HepG2 (cell line): ENCODE results near the gene COX18. TPM values are rescaled to one million over a fixed set of nuclear protein-coding genes. Genes with fewer than 3 reads are reported as not detected.

Experiments
- ATF1 ChIP-seq: IDR thresholded peaks from 2 replicates; pipeline ENCODE4 v1.6.1; 2016; ENCODE audit warnings: mild to moderate bottlenecking, control low read depth
- BATF2 ChIP-seq: sonication (generic); formaldehyde crosslinking; IDR thresholded peaks from 2 replicates; pipeline ENCODE4 v1.8.0; 2022; ENCODE audit warnings: mild to moderate bottlenecking, missing genetic modification reagents, moderate library complexity
- FOXJ3 ChIP-seq: sonication (generic); formaldehyde crosslinking; IDR thresholded peaks from 2 replicates; pipeline ENCODE4 v1.4.0; 2020; ENCODE audit warnings: missing genetic modification reagents, mild to moderate bottlenecking, borderline replicate concordance
- GZF1 ChIP-seq: sonication (generic); formaldehyde crosslinking; IDR thresholded peaks from 2 replicates; pipeline ENCODE4 v1.5.1; 2020; ENCODE audit warnings: mild to moderate bottlenecking, missing genetic modification reagents
- HDAC6 ChIP-seq: fragments of 200-600 bp; sonication (generic); IDR thresholded peaks from 2 replicates; pipeline ENCODE4 v1.7.0; 2017; ENCODE audit warnings: mild to moderate bottlenecking, antibody characterized with exemption, low read length, low read depth
- POGZ ChIP-seq: sonication (generic); formaldehyde crosslinking; IDR thresholded peaks from 2 replicates; pipeline ENCODE4 v1.4.0; 2020; ENCODE audit warnings: mild to moderate bottlenecking, missing genetic modification reagents
- SMC3 ChIP-seq: IDR thresholded peaks from 2 replicates; pipeline ENCODE4 v1.6.1; 2011; ENCODE audit warnings: low read length, improper control_type of control experiment
- ZBTB26 ChIP-seq: IDR thresholded peaks from 2 replicates; pipeline ENCODE4 v1.6.1; 2016; ENCODE audit warnings: missing compliant biosample characterization, missing genetic modification reagents, borderline replicate concordance
- ZNF251 ChIP-seq: sonication (generic); formaldehyde crosslinking; IDR thresholded peaks from 2 replicates; pipeline ENCODE4 v1.9.0; 2021; ENCODE audit warnings: mild to moderate bottlenecking, missing genetic modification reagents
- ZNF329 ChIP-seq: sonication (generic); formaldehyde crosslinking; IDR thresholded peaks from 2 replicates; pipeline ENCODE4 v1.9.0; 2021; ENCODE audit warnings: low read depth, mild to moderate bottlenecking, missing genetic modification reagents
- ZNF468 ChIP-seq: sonication (generic); formaldehyde crosslinking; IDR thresholded peaks from 2 replicates; pipeline ENCODE4 v1.8.0; 2022; ENCODE audit warnings: mild to moderate bottlenecking, moderate library complexity, missing genetic modification reagents
- ZNF569 ChIP-seq: sonication (generic); formaldehyde crosslinking; IDR thresholded peaks from 2 replicates; pipeline ENCODE4 v1.5.0; 2020; ENCODE audit warnings: mild to moderate bottlenecking, missing genetic modification reagents, moderate library complexity, borderline replicate concordance
- ZNF614 ChIP-seq: IDR thresholded peaks from 2 replicates; pipeline ENCODE4 v1.6.1; 2018; ENCODE audit warnings: missing biosample characterization, missing genetic modification reagents, inconsistent platforms, borderline replicate concordance
- ZNF629 ChIP-seq: sonication (generic); formaldehyde crosslinking; conservative IDR thresholded peaks from 2 replicates; pipeline ENCODE4 v1.5.0; 2020; ENCODE audit warnings: missing genetic modification reagents
- ZNF720 ChIP-seq: sonication (generic); formaldehyde crosslinking; IDR thresholded peaks from 2 replicates; pipeline ENCODE4 v1.4.0; 2020; ENCODE audit warnings: missing genetic modification reagents
- polyA plus RNA-seq, 8 experiments: library from polyadenylated mRNA; depleted of rRNA in 3 of 8; stranded (reverse) in 7 of 8; unstranded in 1 of 8; fragments of >200 nt; fragmentation: Illumina TruSeq in 4 of 8; extraction: Trizol in 4 of 8; gene quantifications; 2 replicates each; pipeline versions ENCODE4 v1.2.1 to v1.2.3, GENCODE V29; 2011 to 2016; ENCODE audit warnings: low read depth in 4 of 8, missing spikeins in 1 of 8, mixed read lengths in 1 of 8; ENCODE audit not compliant: insufficient read depth in 1 of 8
- total RNA-seq, 5 experiments: library from RNA; depleted of rRNA; stranded (reverse); fragments of >200 nt; fragmentation: Illumina TruSeq; extraction: Trizol; gene quantifications; 2 replicates each; pipeline ENCODE4 v1.2.3, GENCODE V29; 2016; ENCODE audit warnings: low read depth in 1 of 5
- TF ChIP-seq, protein P1 (sequence below): sonication (generic); formaldehyde crosslinking; IDR thresholded peaks from 2 replicates; pipeline ENCODE4 v1.8.0; 2022; ENCODE audit warnings: mild to moderate bottlenecking, missing genetic modification reagents; ENCODE audit not compliant: insufficient replicate concordance
- TF ChIP-seq, protein P2 (sequence below): sonication (generic); formaldehyde crosslinking; IDR thresholded peaks from 2 replicates; pipeline ENCODE4 v1.4.0; 2020; ENCODE audit warnings: mild to moderate bottlenecking, missing genetic modification reagents
- TF ChIP-seq, protein P3 (sequence below): sonication (generic); formaldehyde crosslinking; IDR thresholded peaks from 2 replicates; pipeline ENCODE4 v1.4.0; 2020; ENCODE audit warnings: missing genetic modification reagents
- TF ChIP-seq, protein P4 (sequence below): sonication (generic); formaldehyde crosslinking; IDR thresholded peaks from 2 replicates; pipeline ENCODE4 v1.4.0; 2020; ENCODE audit warnings: low read depth, missing genetic modification reagents

Gene COX18
- total and polyA plus RNA-seq, 2 of the 13 experiments (the other 11 are each of a cell fraction or from before 2014, with no cell fraction given) = 8.7 to 21.3 TPM

DNA sequence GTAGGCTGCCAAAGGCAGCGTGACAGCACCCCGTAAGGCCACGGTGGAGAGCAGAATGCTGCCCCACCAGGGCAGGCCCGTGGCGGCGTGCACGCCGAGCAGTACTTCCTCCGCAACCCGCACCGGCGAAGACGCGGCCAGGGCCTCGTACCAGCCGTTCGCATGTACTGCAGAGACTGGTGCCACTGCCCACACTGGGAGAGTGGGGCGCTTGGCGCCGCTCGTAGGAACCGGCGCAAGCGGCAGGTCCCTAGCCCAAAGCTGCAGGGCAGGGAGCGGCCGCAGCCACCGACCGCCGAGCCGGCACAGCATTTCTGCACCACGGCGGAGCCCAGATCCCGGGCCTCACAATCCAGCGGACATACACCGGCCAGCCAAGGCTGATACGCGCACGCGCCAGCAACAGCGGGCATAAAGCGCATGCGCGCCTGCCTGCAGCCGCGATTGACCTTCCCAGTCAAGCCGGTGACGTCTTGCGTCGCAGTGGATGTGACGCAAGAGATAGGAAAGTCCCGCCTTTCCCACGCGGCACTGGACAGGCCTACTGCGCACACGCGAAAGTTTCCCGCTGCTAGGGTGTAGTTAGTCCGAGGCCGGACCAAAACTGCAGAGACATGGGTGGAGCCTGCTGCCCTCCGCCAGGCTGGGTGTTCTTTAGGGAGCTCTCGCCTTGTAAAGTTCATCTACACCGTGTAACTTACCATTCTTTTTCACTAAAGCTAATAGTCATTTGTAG lies at the start of gene COX18 (continued):
- TF ChIP-seq ZNF629 (0 out of 2 replicates have a peak, but pooled peaks have one; percentile 16), ZNF614 (CRISPR knock-in tag) (peak; percentile 74), ZNF720 (no peak), GZF1 (CRISPR knock-in tag) (peak; percentile 57; the same call in 1 of the 2 replicates), ZBTB26 (CRISPR knock-in tag) (0 out of 2 replicates have a peak, but pooled peaks have one; percentile 33), ZNF468 (no peak), HDAC6 (no peak), ATF1 (peak; percentile 97), SMC3 (no peak), FOXJ3 (CRISPR knock-in tag) (peak; percentile 15; the same call in 1 of the 2 replicates), ZNF329 (CRISPR knock-in tag) (peak; percentile 83; the same call in 1 of the 2 replicates), BATF2 (peak; percentile 85), POGZ (CRISPR knock-in tag) (peak; percentile 97), ZNF251 (CRISPR knock-in tag) (no peak), ZNF569 (CRISPR knock-in tag) (0 out of 2 replicates have a peak, but pooled peaks have one; percentile 79)
- TF ChIP-seq, protein P1, sequence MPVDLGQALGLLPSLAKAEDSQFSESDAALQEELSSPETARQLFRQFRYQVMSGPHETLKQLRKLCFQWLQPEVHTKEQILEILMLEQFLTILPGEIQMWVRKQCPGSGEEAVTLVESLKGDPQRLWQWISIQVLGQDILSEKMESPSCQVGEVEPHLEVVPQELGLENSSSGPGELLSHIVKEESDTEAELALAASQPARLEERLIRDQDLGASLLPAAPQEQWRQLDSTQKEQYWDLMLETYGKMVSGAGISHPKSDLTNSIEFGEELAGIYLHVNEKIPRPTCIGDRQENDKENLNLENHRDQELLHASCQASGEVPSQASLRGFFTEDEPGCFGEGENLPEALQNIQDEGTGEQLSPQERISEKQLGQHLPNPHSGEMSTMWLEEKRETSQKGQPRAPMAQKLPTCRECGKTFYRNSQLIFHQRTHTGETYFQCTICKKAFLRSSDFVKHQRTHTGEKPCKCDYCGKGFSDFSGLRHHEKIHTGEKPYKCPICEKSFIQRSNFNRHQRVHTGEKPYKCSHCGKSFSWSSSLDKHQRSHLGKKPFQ (CRISPR knock-in tag) = peak; percentile 92
- TF ChIP-seq, protein P2, sequence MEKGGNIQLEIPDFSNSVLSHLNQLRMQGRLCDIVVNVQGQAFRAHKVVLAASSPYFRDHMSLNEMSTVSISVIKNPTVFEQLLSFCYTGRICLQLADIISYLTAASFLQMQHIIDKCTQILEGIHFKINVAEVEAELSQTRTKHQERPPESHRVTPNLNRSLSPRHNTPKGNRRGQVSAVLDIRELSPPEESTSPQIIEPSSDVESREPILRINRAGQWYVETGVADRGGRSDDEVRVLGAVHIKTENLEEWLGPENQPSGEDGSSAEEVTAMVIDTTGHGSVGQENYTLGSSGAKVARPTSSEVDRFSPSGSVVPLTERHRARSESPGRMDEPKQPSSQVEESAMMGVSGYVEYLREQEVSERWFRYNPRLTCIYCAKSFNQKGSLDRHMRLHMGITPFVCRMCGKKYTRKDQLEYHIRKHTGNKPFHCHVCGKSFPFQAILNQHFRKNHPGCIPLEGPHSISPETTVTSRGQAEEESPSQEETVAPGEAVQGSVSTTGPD = peak; percentile 78; the same call in 1 of the 2 replicates
- TF ChIP-seq, protein P3, sequence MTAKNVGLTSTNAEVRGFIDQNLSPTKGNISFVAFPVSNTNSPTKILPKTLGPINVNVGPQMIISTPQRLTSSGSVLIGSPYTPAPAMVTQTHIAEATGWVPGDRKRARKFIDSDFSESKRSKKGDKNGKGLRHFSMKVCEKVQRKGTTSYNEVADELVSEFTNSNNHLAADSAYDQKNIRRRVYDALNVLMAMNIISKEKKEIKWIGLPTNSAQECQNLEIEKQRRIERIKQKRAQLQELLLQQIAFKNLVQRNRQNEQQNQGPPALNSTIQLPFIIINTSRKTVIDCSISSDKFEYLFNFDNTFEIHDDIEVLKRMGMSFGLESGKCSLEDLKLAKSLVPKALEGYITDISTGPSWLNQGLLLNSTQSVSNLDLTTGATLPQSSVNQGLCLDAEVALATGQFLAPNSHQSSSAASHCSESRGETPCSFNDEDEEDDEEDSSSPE (CRISPR knock-in tag) = peak; percentile 97
- TF ChIP-seq, protein P4, sequence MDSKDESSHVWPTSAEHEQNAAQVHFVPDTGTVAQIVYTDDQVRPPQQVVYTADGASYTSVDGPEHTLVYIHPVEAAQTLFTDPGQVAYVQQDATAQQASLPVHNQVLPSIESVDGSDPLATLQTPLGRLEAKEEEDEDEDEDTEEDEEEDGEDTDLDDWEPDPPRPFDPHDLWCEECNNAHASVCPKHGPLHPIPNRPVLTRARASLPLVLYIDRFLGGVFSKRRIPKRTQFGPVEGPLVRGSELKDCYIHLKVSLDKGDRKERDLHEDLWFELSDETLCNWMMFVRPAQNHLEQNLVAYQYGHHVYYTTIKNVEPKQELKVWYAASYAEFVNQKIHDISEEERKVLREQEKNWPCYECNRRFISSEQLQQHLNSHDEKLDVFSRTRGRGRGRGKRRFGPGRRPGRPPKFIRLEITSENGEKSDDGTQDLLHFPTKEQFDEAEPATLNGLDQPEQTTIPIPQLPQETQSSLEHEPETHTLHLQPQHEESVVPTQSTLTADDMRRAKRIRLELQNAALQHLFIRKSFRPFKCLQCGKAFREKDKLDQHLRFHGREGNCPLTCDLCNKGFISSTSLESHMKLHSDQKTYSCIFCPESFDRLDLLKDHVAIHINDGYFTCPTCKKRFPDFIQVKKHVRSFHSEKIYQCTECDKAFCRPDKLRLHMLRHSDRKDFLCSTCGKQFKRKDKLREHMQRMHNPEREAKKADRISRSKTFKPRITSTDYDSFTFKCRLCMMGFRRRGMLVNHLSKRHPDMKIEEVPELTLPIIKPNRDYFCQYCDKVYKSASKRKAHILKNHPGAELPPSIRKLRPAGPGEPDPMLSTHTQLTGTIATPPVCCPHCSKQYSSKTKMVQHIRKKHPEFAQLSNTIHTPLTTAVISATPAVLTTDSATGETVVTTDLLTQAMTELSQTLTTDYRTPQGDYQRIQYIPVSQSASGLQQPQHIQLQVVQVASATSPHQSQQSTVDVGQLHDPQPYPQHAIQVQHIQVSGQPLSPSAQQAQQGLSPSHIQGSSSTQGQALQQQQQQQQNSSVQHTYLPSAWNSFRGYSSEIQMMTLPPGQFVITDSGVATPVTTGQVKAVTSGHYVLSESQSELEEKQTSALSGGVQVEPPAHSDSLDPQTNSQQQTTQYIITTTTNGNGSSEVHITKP (CRISPR knock-in tag) = peak; percentile 95
